Esophagus squamous epithelium (tissue), 4 donors: ENCODE data around the gene ITIH5.

Source experiments
- CTCF ChIP-seq, 6 experiments: fragments of 450-650 bp in 4 of 6; fragments of 200-600 bp in 2 of 6; sonication (generic) in 2 of 6; IDR thresholded peaks; one replicate each; pipeline ENCODE4 v1.5.1; 2016 to 2019; ENCODE audit warnings: antibody characterized with exemption in 6 of 6, mild to moderate bottlenecking in 4 of 6, moderate library complexity in 4 of 6
- POLR2A ChIP-seq, 4 donors: fragments of 450-650 bp; IDR thresholded peaks; one replicate each; pipeline ENCODE4 v1.6.1; 2017; ENCODE audit warnings: antibody characterized with exemption in 4 of 4, mild to moderate bottlenecking in 4 of 4, moderate library complexity in 3 of 4

GRCh38 chr10:7689591-7689990 is 22.8 kb upstream of the ITIH5 start:
- no peak for TF ChIP-seq CTCF (IDR thresholded peaks at IDR 0.05)
- TF ChIP-seq POLR2A (IDR thresholded peaks at IDR 0.05): no peak
